HG03103 (cell line): ENCODE measurements around the gene FARP2.

Experiments
- ATAC-seq: cut with Tn5 transposase; IDR thresholded peaks from one replicate; pipeline ENCODE4 v1.9.1; 2021; ENCODE audit warnings: low read depth; ENCODE audit not compliant: unreplicated experiment

Gene FARP2

DNA sequence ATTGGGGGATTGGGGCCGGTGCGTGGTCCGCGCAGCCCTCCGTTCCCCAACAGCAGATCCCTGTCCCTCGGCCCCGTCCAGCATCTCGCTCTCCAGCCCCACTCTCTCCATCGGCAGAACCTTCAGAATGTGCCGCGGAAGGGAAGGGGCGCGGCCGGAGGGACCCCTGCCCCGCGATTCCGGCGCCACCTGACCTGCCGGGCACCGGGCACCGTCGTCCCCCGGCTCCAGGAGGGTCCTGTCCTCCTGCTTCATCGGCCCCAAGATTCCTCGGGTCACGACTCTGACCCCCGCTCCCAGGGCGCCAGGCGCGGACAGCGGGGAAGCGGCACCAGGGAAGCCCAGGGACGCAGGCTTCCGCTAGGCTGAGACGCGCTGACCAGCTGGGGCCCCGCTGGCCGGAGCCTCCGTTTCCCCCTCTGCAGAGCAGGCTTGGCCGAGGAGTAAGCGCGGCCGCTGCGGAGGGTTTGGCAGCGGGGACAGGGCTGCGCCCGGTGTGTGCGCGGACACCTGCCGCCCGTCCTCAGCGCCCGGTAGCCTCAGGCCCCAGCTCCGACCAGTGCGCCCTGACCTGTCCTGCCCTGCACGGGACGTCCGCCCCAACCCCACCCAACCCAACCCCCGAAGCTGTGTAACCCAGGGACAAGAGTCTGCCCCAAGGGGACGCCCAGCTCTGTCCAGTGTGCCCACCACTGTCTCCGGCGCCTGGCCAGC, 185.6 kb downstream of the FARP2 start:
- ATAC-seq = no peak

DNA sequence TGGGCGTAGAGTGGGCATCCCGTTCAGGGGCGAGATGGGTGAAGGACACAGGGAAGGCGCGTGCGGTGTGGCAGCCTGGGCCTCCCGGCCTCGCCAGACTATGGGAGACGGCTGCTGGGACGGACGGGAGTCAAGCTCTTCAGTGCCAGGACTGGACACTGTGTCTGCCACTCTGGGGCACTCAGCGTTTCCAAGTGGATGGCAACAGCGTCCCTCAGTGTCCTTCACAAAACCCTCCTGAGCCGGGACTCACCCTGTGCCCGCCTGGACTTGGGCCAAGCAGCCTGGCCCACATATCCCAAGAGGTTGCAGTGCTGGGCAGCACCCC, 186.2 kb downstream of the FARP2 start:
- no peak for ATAC-seq
